K562 (cell line): Measurements from ENCODE around the gene ANO9. TPM values are rescaled to one million over a fixed set of nuclear protein-coding genes. Genes with fewer than 3 reads are reported as not detected.

ENCODE experiments used
- EHMT2 ChIP-seq: fragments of 450-650 bp; IDR thresholded peaks from 2 replicates; pipeline ENCODE4 v1.6.1; 2018; ENCODE audit warnings: antibody characterized with exemption
- MYBL2 ChIP-seq, 2 experiments: fragments of 450-650 bp in 1 of 2; sonication (generic) in 1 of 2; formaldehyde crosslinking in 1 of 2; IDR thresholded peaks; 2 replicates each; pipeline versions ENCODE4 v1.6.1 to v1.8.1; 2017 to 2022; ENCODE audit warnings: borderline replicate concordance in 1 of 2, inconsistent platforms in 1 of 2, low read depth in 1 of 2, mild to moderate bottlenecking in 1 of 2, missing genetic modification reagents in 1 of 2, moderate library complexity in 1 of 2
- TCF3 ChIP-seq: sonication (generic); formaldehyde crosslinking; IDR thresholded peaks from 2 replicates; pipeline ENCODE4 v1.4.0; 2020; ENCODE audit warnings: mild to moderate bottlenecking, missing genetic modification reagents
- ZBTB40 ChIP-seq, 2 experiments: fragments of 450-650 bp in 1 of 2; sonication (generic) in 1 of 2; formaldehyde crosslinking in 1 of 2; IDR thresholded peaks; 2 replicates each; pipeline versions ENCODE4 v1.7.1 to v1.9.0; 2016 to 2022; ENCODE audit warnings: inconsistent platforms in 1 of 2, mild to moderate bottlenecking in 1 of 2, missing genetic modification reagents in 1 of 2
- ZNF589 ChIP-seq: fragments of 200-800 bp; sonication (Bioruptor generic); IDR thresholded peaks from 2 replicates; pipeline ENCODE4 v1.6.1; 2016; ENCODE audit warnings: low read depth, missing genetic modification characterization, missing compliant biosample characterization
- ZNF778 ChIP-seq: fragments of 450-650 bp; formaldehyde crosslinking; IDR thresholded peaks from 2 replicates; pipeline ENCODE4 v1.4.0; 2020; ENCODE audit warnings: mild to moderate bottlenecking, moderate library complexity
- polyA plus RNA-seq, 8 experiments: library from polyadenylated mRNA; depleted of rRNA in 4 of 8; stranded (reverse) in 5 of 8; unstranded in 3 of 8; fragments of >200 nt; fragmentation: Nextera tagmentation in 2 of 8; fragmentation: Illumina TruSeq in 1 of 8; extraction: Ambion mirVana in 2 of 8; extraction: Trizol in 1 of 8; gene quantifications; 2 replicates each; pipeline versions ENCODE4 v1.2.1 to v1.2.3, GENCODE V29; 2011 to 2014; ENCODE audit warnings: inconsistent platforms in 1 of 8, missing spikeins in 1 of 8
- total RNA-seq, 7 experiments: library from RNA; depleted of rRNA in 6 of 7; stranded (reverse); fragments of >200 nt in 6 of 7; fragmentation: Illumina TruSeq in 2 of 7; extraction: Trizol in 2 of 7; gene quantifications; 2 replicates each; pipeline versions ENCODE4 v1.2.1 to v1.2.3, GENCODE V29; 2011 to 2021; ENCODE audit warnings: low replicate concordance in 1 of 7
- TF ChIP-seq, protein P1 (sequence below): fragments of 450-650 bp; IDR thresholded peaks from one replicate; pipeline ENCODE4 v1.6.1; 2018; ENCODE audit warnings: mild to moderate bottlenecking, moderate library complexity; ENCODE audit not compliant: partially characterized antibody
- TF ChIP-seq, protein P2 (sequence below): IDR thresholded peaks from 3 replicates; pipeline ENCODE4 v1.6.1; 2011; ENCODE audit warnings: borderline replicate concordance, mild to moderate bottlenecking; ENCODE audit not compliant: insufficient read length, insufficient read depth
- TF ChIP-seq, protein P3 (sequence below), 2 experiments: fragments of 250-450 bp in 1 of 2; fragments of 450-650 bp in 1 of 2; sonication (Bioruptor Pico) in 1 of 2; IDR thresholded peaks; 2 replicates each; pipeline versions ENCODE4 v1.6.1 to v1.8.0; 2016 to 2021; ENCODE audit warnings: mild to moderate bottlenecking in 2 of 2, moderate library complexity in 2 of 2, missing compliant biosample characterization in 1 of 2, missing genetic modification characterization in 1 of 2

The ANO9 gene
- total and polyA plus RNA-seq, 9 of the 15 experiments (the other 6 are each of a cell fraction or from before 2014, with no cell fraction given): 0.20 to 14.5 (median 4.5) TPM

DNA sequence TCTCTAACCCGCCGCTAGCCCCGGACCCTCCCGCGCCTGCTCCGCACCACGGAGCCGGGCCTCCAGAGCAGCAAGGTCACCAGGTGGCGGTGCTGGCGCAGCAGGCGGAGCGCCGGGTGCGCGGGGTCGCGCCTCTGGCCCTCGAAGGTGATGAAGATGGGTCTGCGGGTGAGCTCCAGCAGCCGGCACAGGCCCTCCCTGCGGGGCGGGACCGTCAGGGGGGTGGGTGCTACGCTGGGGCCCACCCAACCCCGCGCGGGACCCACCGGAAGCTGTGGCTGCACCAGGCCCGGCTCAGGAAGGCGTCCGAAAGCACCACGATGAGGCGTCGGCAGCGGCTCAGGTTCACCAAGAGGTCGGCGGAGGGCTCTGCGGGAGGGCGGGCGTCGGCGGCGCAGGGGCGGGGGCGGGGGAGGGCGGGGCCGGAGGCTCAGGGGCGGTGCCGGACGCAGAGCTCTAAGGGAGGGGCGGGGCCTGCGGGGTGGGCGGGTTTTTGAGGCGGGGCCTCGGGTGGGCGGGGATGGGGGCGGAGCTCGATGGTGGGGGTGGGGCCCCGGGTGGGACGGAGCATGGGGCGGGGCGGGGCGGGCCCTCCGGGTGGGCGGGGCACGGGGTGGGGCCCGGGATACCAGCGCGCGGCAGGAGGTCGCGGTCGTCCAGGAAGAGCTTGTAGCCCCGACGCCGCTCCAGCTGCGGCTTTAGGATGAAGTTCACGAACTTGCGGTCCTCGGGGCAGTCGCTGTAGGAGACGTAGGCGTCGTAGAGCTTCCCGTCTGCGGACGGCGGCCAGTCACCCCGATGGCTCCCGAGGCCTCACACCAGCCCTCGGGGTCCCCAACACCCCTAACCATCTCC, 34.8 kb downstream of the ANO9 start (continued):
- TF ChIP-seq ZBTB40 (IDR thresholded peaks at IDR 0.05) (peak; percentile 70; the same call in 1 of the 2 replicates), ZBTB40 (CRISPR knock-in tag; IDR thresholded peaks at IDR 0.05) (no peak), ZNF589 (no peak), MYBL2 (IDR thresholded peaks at IDR 0.05; ENCODE audit: low read depth) (no peak), MYBL2 (CRISPR knock-in tag; IDR thresholded peaks at IDR 0.05; ENCODE audit: borderline replicate concordance) (no peak), TCF3 (CRISPR knock-in tag) (no peak), ZNF778 (CRISPR knock-in tag) (no peak), EHMT2 (no peak)
- TF ChIP-seq, protein P1, sequence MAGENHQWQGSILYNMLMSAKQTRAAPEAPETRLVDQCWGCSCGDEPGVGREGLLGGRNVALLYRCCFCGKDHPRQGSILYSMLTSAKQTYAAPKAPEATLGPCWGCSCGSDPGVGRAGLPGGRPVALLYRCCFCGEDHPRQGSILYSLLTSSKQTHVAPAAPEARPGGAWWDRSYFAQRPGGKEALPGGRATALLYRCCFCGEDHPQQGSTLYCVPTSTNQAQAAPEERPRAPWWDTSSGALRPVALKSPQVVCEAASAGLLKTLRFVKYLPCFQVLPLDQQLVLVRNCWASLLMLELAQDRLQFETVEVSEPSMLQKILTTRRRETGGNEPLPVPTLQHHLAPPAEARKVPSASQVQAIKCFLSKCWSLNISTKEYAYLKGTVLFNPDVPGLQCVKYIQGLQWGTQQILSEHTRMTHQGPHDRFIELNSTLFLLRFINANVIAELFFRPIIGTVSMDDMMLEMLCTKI: no peak
- TF ChIP-seq, protein P2, sequence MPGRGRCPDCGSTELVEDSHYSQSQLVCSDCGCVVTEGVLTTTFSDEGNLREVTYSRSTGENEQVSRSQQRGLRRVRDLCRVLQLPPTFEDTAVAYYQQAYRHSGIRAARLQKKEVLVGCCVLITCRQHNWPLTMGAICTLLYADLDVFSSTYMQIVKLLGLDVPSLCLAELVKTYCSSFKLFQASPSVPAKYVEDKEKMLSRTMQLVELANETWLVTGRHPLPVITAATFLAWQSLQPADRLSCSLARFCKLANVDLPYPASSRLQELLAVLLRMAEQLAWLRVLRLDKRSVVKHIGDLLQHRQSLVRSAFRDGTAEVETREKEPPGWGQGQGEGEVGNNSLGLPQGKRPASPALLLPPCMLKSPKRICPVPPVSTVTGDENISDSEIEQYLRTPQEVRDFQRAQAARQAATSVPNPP: no peak
- TF ChIP-seq, protein P3, sequence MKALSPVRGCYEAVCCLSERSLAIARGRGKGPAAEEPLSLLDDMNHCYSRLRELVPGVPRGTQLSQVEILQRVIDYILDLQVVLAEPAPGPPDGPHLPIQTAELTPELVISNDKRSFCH (CRISPR knock-in tag; IDR thresholded peaks at IDR 0.05): no peak
- TF ChIP-seq, protein P3 (tag; IDR thresholded peaks at IDR 0.05): no peak
